NCI-H2227 (cell line): Measurements from ENCODE around the gene NUP107.
A peak's percentile ranks its signal among the peaks of the same experiment; 100 is the strongest.

Source experiments
- DNase-seq: peaks from one replicate; lab custom pipeline; 2025; ENCODE audit not compliant: unreplicated experiment; lab: John Stamatoyannopoulos, UW

NUP107 gene

GRCh38 chr12:68771223-68771925 lies 84.6 kb downstream of the NUP107 start:
- DNase-seq = no peak

- DNase-seq = no peak
Measured at GRCh38 chr12:68772714-68773113, 85.9 kb downstream of the NUP107 start.

GRCh38 chr12:68773582-68773981 lies 86.8 kb downstream of the NUP107 start:
- no peak for DNase-seq

GRCh38 chr12:68775121-68775630 lies 88.4 kb downstream of the NUP107 start:
- no peak for DNase-seq

- no peak for DNase-seq
Measured at GRCh38 chr12:68776976-68777610, 90.3 kb downstream of the NUP107 start.

- DNase-seq = no peak
Measured at GRCh38 chr12:68779280-68779679, 92.5 kb downstream of the NUP107 start.

- no peak for DNase-seq
Measured at GRCh38 chr12:68780731-68781130, 94.0 kb downstream of the NUP107 start.

- no peak for DNase-seq
Measured at GRCh38 chr12:68781728-68782127, 95.0 kb downstream of the NUP107 start.

- no peak for DNase-seq
Measured at GRCh38 chr12:68784015-68784414, 97.2 kb downstream of the NUP107 start.

GRCh38 chr12:68785358-68785757 lies 98.6 kb downstream of the NUP107 start:
- DNase-seq = no peak

- DNase-seq = no peak
Measured at GRCh38 chr12:68785823-68786222, 99.0 kb downstream of the NUP107 start.

GRCh38 chr12:68786929-68787328 lies 100.2 kb downstream of the NUP107 start:
- DNase-seq = no peak

- DNase-seq = no peak
Measured at GRCh38 chr12:68788554-68789143, 101.9 kb downstream of the NUP107 start.

- DNase-seq = no peak
Measured at GRCh38 chr12:68789144-68789878, 102.5 kb downstream of the NUP107 start.

- no peak for DNase-seq
Measured at GRCh38 chr12:68790081-68790951, 103.5 kb downstream of the NUP107 start.

GRCh38 chr12:68790952-68791234 lies 104.1 kb downstream of the NUP107 start:
- DNase-seq = no peak

GRCh38 chr12:68791897-68792481 lies 105.2 kb downstream of the NUP107 start:
- DNase-seq = no peak

- DNase-seq = peak; percentile 29
Measured at GRCh38 chr12:68792952-68793351, 106.2 kb downstream of the NUP107 start.

GRCh38 chr12:68793436-68793835 lies 106.7 kb downstream of the NUP107 start:
- no peak for DNase-seq

- DNase-seq = no peak
Measured at GRCh38 chr12:68793975-68794652, 107.3 kb downstream of the NUP107 start.
